Measurements from ENCODE around the gene FAM168A.

GRCh38 chr11:73549376-73549775, 48.5 kb downstream of the FAM168A start:
- TF ChIP-seq CTCF (IDR thresholded peaks at IDR 0.05) (no peak), SREBF2 (IDR thresholded peaks at IDR 0.05) (no peak), JUNB (IDR thresholded peaks at IDR 0.05) (no peak), JUN (IDR thresholded peaks at IDR 0.05) (no peak), MAZ (IDR thresholded peaks at IDR 0.05; ENCODE audit: borderline replicate concordance, low read depth, low read length) (no peak), CEBPB (IDR thresholded peaks at IDR 0.05) (no peak), POLR2A (IDR thresholded peaks at IDR 0.05; ENCODE audit: low read length) (no peak), SMC3 (IDR thresholded peaks at IDR 0.05) (no peak)

Data from A549 (cell line).